ENCODE measurements around the gene YWHAQ. TPM values are rescaled to one million over a fixed set of nuclear protein-coding genes. Genes with fewer than 3 reads are reported as not detected.

YWHAQ gene
- total RNA-seq, 2 donors from 2014 or later: 243 to 339 TPM

- intact Hi-C loops (cut with DNase I): no loop called here
Observed at GRCh38 chr2:9657731-9658130, 26.9 kb upstream of the YWHAQ start.

DNA sequence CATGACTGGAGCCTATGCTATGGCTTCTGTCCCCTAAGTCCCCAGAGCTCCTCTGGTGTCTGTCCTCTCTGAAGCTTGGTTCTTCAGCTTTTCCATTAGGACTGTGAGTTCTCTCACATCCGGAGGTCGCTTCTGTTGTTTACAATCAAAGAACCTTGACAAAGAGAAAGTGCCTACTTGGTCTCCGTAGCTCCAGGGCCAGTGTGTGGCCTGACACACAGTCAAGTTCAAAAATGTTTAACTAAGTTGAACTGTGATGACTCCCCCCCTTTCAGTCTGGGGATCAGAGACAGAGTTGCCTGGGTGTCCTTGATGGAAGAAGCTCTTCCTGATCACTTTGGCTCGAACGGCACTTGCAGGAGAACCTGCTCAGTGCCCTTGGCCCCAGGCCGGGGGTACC, 26.3 kb upstream of the YWHAQ start:
- intact Hi-C loops (cut with DNase I): no loop called here
- DNase-seq (ENCODE audit: low spot score): no peak

More at GRCh38 chr2:9657731-9658130, 26.9 kb upstream of the YWHAQ start:
- DNase-seq (ENCODE audit: low spot score): no peak

DNA sequence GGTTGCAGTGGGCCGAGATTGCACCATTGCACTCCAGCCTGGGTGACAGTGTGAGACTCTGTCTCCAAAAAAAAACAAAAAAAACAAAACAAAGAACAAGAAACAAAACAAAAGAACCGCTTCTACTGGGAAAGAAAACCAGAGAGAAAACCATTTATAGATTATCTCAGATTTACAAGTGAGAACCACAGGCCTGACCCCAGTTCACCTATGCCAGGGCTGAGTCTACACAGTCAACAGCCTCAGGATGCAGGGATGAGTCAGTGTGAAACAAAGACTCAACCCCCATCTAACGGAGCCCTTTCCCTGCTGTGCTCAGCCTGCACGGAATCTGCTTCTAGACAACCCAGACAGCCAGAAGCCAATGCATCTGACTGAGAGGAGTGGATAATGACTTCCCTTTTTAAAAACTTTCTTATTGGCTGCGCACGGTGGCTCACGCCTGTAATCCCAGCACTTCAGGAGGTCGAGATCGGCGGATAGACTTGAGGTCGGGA, 25.5 kb upstream of the YWHAQ start:
- intact Hi-C loops (cut with DNase I): no loop called here
- no peak for DNase-seq (ENCODE audit: low spot score)

GRCh38 chr2:9655441-9656269, 24.9 kb upstream of the YWHAQ start:
- no peak for DNase-seq (ENCODE audit: low spot score)
- intact Hi-C loops (cut with DNase I): no loop called here

DNA sequence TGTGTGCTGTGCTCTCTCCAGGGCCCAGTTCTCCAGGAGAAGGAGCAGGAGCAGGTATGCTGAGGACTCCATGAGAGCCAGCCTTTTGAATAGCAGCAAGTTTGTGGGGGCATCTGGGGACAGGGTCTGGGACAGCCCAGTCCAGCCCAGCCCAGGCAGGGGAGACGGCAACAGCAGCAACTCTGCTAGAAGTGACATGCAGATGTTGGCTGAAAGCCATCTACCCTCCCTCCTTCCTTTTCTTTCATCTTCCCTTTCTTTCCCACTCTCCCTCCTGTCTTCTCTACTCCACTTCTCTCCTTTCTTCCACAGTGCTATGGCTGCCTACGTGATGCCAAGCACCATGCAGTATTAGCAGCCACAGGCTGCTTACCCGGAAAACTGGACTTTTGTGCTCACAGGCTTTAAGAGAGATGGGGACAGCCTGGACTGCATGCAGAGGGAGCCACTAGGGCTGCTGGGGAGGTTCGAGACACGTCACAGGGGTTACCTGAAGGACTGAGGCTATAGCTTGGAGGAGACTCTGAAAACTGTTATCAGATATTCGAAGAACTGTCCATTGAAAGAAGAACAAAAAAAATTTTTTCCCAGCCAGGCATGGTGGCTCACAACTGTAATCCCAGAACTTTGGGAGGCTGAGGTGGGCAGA, 23.8 kb upstream of the YWHAQ start:
- no peak for DNase-seq (ENCODE audit: low spot score)
- intact Hi-C loops (cut with DNase I): no loop called here

- intact Hi-C loops (cut with DNase I): no loop called here
Observed at GRCh38 chr2:9653485-9654271, 22.9 kb upstream of the YWHAQ start.

DNA sequence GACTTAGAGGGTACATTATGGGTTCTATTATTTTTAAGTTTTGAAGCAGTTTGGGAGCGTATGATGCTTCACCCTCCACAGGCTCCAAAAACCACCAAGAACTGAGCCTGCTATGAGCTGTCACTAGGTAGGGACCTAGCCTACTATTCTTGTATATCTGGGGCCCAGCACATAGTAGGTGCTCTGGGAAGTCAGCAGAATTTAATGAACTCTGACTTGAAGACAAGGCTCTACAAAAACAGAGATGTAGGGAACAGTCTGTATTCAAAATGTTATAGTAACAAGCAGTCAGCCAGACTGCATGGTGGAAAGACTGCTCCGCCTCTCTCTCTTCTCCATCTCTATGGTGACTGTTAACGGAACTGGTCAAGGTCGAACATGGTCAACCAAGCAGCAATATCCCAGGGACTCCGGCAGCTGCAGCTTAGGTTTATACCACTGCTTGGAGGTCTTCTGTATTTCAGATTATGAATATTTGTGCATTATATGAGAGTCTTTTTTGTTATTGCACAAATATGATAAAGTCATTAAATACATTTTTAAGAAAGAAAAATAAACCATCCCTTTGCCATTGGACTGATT, 22.2 kb upstream of the YWHAQ start:
- intact Hi-C loops (cut with DNase I): no loop called here
- no peak for DNase-seq (ENCODE audit: low spot score)

More at GRCh38 chr2:9653485-9654271, 22.9 kb upstream of the YWHAQ start:
- no peak for DNase-seq (ENCODE audit: low spot score)

GRCh38 chr2:9652267-9652666, 21.5 kb upstream of the YWHAQ start:
- DNase-seq (ENCODE audit: low spot score): no peak
- intact Hi-C loops (cut with DNase I): no loop called here

DNA sequence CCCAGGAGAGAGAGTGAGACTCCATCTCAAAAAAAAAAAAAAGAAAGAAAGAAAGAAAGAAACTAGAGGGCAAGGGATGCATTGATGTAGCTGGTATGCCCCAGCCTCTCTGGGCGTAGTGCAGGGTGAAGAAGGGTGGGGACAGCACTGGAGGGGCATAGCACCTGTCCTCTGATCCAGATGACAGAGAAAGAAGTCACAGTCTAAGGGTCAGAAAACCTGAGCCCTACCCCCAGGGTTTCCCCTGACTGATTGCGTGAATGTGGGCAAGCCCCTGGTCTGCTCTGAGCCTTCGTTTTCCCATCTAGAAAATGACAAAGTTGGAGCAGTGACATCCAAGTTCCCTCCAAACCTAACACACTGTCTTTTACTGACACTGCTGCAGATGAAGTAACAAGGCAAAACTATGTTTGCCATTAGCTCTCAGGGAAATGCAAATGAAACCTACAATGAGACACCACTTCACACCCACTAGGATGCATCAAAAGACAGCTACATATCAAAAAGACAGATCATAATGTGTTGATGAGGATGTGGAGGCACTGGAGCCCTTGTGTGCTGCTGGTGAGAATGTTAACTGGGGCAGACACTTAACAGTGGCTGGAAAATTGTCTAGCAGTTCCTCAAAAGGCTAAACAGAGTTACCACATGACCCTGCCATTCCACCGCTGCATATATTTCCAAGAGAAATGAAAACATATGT, 19.5 kb upstream of the YWHAQ start:
- DNase-seq (ENCODE audit: low spot score): no peak
- intact Hi-C loops (cut with DNase I): no loop called here

- intact Hi-C loops (cut with DNase I): no loop called here
- DNase-seq (ENCODE audit: low spot score): no peak
Observed at GRCh38 chr2:9649261-9649660, 18.5 kb upstream of the YWHAQ start.

- DNase-seq (ENCODE audit: low spot score): no peak
- intact Hi-C loops (cut with DNase I): no loop called here
Observed at GRCh38 chr2:9648821-9649220, 18.0 kb upstream of the YWHAQ start.

DNA sequence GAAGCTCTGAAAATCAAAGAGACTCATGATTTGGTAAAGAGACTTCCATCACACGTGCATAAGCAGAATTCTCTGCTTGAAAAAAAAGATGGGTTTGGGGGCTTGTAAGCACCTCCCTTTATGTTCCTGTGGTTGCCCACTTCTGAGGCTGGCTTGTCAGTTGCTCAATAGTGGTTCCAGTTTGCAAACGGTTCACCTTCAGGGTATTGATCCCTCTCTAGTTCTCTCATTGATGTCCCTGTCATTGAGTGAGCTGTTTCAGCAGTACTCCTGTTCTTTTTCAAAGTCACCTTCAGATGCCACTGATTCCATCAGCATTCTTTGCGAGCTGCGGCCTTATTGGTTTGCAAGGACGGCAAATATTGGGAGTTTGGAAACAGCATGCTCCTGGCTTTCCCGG, 17.1 kb upstream of the YWHAQ start:
- intact Hi-C loops (cut with DNase I): no loop called here
- no peak for DNase-seq (ENCODE audit: low spot score)

DNA sequence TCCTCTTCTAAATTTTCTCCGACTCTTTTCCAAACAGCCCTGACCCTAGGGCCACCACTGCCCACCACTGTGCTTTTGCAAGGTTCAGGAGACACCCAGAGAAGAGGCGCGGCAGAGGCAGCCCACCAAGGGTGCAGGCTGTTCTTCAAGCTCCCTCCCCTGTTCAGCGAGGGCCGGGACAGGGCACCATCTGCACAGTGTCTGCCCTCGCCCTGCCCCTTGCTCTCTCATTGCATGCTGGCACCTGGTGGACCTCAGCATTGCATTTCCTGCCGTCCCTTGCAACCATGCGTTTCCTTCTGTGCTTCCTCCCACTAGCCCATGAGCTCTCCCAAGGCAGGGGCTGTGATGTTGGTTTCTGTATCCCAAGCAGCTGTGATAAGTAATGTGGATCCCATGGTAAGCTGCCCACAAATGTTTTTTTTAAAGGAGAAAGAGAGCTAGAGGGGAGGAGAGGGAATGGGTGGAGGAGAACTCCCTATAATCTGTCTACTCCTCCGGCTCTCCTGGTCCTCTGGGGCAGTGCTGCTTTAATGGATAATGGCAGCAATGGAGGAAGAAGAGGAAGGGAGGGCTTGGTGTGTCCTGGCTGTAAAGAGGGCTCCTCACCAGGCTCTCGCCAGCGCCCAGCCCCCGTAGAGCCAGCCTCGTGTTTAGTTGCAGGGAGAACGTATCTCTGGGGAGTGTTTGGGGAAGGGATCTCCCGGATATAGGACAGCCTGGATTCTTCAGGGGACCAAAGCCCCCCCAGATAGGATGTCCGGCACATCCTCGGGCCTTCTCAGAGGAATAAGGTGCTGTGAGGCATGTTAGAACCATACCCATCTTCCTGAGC, 15.6 kb upstream of the YWHAQ start:
- intact Hi-C loops (cut with DNase I): no loop called here

GRCh38 chr2:9644603-9645002, 13.8 kb upstream of the YWHAQ start:
- no peak for DNase-seq (ENCODE audit: low spot score)
- intact Hi-C loops (cut with DNase I): no loop called here

More for the DNA sequence above, 15.6 kb upstream of the YWHAQ start:
- no peak for DNase-seq (ENCODE audit: low spot score)

- intact Hi-C loops (cut with DNase I): no loop called here
- no peak for DNase-seq (ENCODE audit: low spot score)
Observed at GRCh38 chr2:9644021-9644420, 13.2 kb upstream of the YWHAQ start.

- DNase-seq (ENCODE audit: low spot score): no peak
- intact Hi-C loops (cut with DNase I): no loop called here
Observed at GRCh38 chr2:9641641-9642040, 10.8 kb upstream of the YWHAQ start.

- intact Hi-C loops (cut with DNase I): no loop called here
- DNase-seq (ENCODE audit: low spot score): no peak
Observed at GRCh38 chr2:9640403-9641104, 9.8 kb upstream of the YWHAQ start.

Data from posterior vena cava (tissue), 2 donors.